GM19452 (cell line): Measurements from ENCODE around the gene ACADS.
A peak's percentile ranks its signal among the peaks of the same experiment; 100 is the strongest.

Source experiments
- ATAC-seq: cut with Tn5 transposase; IDR thresholded peaks from one replicate; pipeline ENCODE4 v1.9.1; 2021; ENCODE audit not compliant: unreplicated experiment

Gene ACADS

GRCh38 chr12:120700886-120701285 lies 24.7 kb upstream of the ACADS start:
- no peak for ATAC-seq

- no peak for ATAC-seq
Measured at GRCh38 chr12:120702637-120703036, 23.0 kb upstream of the ACADS start.

GRCh38 chr12:120703311-120703942 lies 22.2 kb upstream of the ACADS start:
- no peak for ATAC-seq

GRCh38 chr12:120705618-120706017 lies 20.0 kb upstream of the ACADS start:
- no peak for ATAC-seq

GRCh38 chr12:120706029-120706428 lies 19.6 kb upstream of the ACADS start:
- no peak for ATAC-seq

- ATAC-seq = no peak
Measured at GRCh38 chr12:120708651-120709050, 17.0 kb upstream of the ACADS start.

- peak; percentile 57 for ATAC-seq
Measured at GRCh38 chr12:120710031-120710804, 15.4 kb upstream of the ACADS start, which contains the start of gene UNC119B. UNC119B (plus strand) TSS chr12:120710458; CDS start chr12:120710475, 17 bp downstream.

- no peak for ATAC-seq
Measured at GRCh38 chr12:120710805-120711296, 14.8 kb upstream of the ACADS start.

GRCh38 chr12:120711411-120711810 lies 14.2 kb upstream of the ACADS start:
- no peak for ATAC-seq

- ATAC-seq = no peak
Measured at GRCh38 chr12:120712610-120713009, 13.0 kb upstream of the ACADS start.

GRCh38 chr12:120713861-120714482 lies 11.7 kb upstream of the ACADS start:
- no peak for ATAC-seq

GRCh38 chr12:120718055-120718454 lies 7.6 kb upstream of the ACADS start:
- ATAC-seq = no peak

- no peak for ATAC-seq
Measured at GRCh38 chr12:120719072-120719471, 6.6 kb upstream of the ACADS start.

GRCh38 chr12:120719496-120720233 lies 6.0 kb upstream of the ACADS start:
- no peak for ATAC-seq

GRCh38 chr12:120720234-120720986 lies 5.2 kb upstream of the ACADS start:
- no peak for ATAC-seq

GRCh38 chr12:120720987-120721801 lies 4.4 kb upstream of the ACADS start:
- no peak for ATAC-seq

GRCh38 chr12:120721866-120722265 lies 3.8 kb upstream of the ACADS start:
- ATAC-seq = no peak

- no peak for ATAC-seq
Measured at GRCh38 chr12:120722784-120723183, 2.8 kb upstream of the ACADS start.

GRCh38 chr12:120724720-120725119 lies 906 bp upstream of the ACADS start:
- no peak for ATAC-seq
